GM10266 (cell line): ENCODE results near the gene HNF4A.

Experiments
- DNase-seq: peaks from one replicate; pipeline ENCODE4 v3.0.0; 2012; ENCODE audit errors: extremely low spot score
- TF ChIP-seq, protein P1 (sequence below): IDR thresholded peaks from 2 replicates; pipeline ENCODE4 v1.5.1; 2012; ENCODE audit warnings: mild to moderate bottlenecking, low read depth; ENCODE audit not compliant: control insufficient read depth, insufficient read depth; ENCODE audit errors: missing control alignments

The HNF4A gene

DNA sequence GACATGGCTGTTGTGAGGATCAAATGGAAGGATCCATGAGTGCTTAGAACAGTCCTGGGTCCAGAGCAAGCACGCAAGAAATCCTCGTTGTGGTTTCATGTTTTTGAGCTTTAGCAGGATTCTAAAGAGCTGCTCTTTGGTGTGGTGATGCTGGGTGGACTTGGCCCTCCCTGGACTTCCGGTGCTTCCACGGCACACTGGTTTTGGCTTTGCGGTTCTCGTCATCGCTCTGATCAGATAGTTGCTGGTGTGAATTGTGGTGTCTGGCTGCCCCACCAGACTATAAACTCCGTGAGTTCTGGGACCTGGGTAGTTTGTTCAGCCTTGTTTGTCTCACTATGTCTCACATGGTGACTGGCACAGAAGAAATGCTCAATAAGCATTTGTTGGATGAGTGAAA is 3.3 kb downstream of the HNF4A start:
- DNase-seq, result no peak
- TF ChIP-seq, protein P1, sequence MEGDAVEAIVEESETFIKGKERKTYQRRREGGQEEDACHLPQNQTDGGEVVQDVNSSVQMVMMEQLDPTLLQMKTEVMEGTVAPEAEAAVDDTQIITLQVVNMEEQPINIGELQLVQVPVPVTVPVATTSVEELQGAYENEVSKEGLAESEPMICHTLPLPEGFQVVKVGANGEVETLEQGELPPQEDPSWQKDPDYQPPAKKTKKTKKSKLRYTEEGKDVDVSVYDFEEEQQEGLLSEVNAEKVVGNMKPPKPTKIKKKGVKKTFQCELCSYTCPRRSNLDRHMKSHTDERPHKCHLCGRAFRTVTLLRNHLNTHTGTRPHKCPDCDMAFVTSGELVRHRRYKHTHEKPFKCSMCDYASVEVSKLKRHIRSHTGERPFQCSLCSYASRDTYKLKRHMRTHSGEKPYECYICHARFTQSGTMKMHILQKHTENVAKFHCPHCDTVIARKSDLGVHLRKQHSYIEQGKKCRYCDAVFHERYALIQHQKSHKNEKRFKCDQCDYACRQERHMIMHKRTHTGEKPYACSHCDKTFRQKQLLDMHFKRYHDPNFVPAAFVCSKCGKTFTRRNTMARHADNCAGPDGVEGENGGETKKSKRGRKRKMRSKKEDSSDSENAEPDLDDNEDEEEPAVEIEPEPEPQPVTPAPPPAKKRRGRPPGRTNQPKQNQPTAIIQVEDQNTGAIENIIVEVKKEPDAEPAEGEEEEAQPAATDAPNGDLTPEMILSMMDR, result no peak

DNA sequence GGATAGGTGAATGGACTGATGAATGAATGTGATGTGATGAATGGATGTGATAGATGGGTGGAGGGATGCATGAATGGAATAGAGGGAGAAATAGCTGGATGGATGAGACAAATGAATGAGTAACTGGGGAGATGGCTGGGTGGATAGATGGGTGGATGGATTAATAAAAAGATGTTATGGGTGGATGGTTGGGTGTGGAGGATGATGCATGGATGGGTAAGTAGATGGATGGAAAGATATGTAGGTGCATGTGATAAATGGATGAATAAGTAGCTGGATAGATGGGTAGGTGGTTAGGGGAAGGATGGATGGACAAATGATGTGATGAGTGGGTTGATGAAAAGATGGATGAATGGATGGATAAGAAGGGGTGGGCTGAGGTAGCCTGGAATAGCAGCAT is 4.7 kb downstream of the HNF4A start:
- TF ChIP-seq, protein P1, result no peak
- DNase-seq, result no peak

DNA sequence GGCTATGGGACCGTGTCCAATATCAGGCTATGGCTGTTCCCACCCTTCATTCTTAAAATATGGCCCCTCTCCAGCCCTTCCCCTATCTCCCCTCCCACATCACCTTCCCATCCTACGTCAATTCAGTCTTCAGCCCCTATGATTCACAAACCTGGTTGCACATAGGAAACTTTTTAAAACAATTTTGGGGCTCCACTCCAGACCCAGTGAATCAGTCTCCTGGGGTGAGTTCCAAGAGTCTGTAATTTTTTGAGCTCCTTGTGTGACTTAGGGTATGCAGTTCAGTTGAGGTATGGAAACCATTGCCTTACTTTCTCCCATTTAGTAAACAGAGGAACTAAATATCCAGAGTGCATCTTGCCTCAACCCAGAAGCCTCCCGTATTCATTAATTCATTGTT is 5.5 kb downstream of the HNF4A start:
- TF ChIP-seq, protein P1, result no peak
- no peak for DNase-seq

DNA sequence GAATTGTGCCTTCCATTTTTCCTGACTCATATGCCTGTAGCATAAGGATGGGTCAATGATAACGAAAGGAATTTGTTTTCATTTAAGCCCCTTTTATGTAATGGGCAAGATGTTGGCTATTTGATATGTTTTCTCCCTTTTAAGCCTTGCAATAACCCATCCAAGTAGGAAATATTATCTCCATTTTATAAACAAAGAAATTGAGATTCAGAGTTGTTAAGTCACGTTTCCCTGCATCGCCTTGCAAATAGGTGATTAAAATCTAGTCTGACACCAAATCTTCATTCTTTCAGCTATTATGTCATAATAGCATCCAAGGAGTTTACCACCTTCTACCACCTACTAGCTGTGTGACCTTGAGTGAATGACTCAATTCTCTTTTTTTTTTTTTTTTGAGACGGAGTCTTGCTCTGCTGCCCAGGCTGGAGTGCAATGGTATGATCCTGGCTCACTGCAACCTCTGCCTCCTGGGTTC is 7.0 kb downstream of the HNF4A start:
- DNase-seq, result no peak
- TF ChIP-seq, protein P1, result no peak

DNA sequence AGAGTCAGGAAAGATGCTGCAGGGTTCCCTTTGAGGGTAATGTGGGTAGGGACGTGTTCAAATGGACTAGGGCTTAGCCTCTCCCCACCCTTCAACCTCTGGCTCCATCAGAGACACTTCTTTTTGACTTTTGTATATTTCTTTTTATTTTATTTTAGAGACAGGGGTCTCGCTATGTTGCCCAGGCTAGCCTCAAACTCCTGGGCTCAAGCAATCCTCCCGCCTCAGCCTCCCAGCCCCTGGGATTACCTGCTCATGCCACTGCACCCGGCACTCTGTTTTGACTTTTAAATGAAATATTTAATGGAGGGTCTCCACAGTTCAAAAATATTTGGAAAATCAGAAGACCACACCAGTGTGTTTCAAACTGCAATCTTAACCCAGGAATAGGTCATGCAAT is 8.6 kb downstream of the HNF4A start:
- TF ChIP-seq, protein P1, result no peak

DNA sequence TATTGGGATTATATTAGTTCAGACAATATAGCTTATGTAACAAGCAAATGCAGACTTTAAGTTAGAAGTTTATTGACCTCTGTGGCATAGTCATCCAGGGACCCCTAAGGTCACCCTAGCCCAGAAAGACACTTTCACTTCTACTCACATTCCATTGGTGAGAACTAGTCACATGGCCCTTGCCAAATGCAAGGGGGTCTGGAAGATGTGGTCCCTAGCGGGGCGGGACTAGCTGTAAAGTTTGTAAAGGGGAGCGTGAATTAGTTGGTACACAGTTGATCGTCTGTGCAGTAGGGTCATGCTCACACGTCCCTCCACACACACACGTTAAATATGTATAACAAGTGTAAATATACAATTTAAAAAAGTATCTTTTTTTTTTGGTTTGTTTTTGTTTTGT is 9.3 kb downstream of the HNF4A start:
- TF ChIP-seq, protein P1, result no peak
- no peak for DNase-seq

More for the DNA sequence above, 8.6 kb downstream of the HNF4A start:
- DNase-seq, result no peak

DNA sequence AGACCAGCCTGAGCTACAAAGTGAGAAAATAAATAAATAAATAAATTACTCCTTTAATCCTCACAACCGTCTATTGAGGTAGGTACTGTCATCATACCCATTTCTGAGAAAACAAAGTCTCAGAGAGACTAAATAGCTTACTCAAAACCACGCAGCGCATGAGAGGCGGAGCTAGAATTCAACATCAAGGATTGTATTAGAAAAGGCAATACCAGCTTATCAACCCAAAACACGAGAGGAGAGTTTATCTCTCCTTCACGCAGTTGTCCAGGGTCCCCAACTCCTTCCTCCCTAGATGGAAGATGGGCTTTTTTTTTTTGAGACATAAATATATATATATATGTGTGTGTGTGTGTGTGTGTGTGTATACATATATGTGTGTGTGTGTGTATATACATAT is 12.2 kb downstream of the HNF4A start:
- DNase-seq, result no peak
- TF ChIP-seq, protein P1, result no peak
